Measurements from ENCODE around the gene KCNK18. TPM values are rescaled to one million over a fixed set of nuclear protein-coding genes. Genes with fewer than 3 reads are reported as not detected.
"Not testable (repeated sequence)": the region's sequence is repeated elsewhere in the genome, so short reads cannot be mapped to it uniquely, and the experiment has no call there.

The KCNK18 gene
- total RNA-seq, 2 experiments from 2014 or later: not detected

DNA sequence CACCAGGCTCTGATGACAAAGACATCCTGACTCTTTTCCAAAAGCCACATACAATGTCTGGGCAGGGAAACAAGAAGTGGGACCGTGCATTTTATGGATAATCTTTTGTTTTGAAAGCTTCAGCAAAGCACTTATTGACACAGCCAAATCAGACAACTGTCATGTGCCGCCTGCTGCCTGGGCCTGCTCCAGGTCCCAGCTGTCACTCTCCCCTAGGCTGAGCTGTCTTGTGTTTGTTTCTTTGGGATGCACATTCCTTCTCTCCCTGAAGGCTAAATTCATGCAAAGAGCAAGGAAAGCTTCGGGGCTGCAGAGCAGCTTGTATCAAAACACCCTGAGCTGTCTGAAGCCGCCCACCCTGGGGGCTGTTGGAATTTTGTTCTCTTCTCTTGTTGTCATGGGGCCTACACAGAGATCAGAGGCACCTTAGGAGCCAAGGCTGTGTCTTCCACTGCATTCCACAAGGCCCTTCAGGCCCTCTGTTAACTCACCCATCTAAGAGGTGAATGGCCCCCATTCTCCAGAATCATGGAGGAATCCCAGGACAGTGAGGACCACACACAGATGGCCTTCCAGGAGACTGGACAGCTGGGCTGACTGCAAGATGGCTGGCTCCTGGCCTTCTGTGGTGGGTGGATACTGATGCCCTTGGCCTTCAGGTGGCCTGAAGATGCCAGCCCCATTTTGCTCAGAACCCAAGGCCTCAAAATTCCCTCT, 25.8 kb downstream of the KCNK18 start:
- H3K27me3 Mint-ChIP-seq: peaks cover 16% of the 10 kb centered on the region
- H3K27ac Mint-ChIP-seq: no peak overlapping the region
- H3K36me3 Mint-ChIP-seq: no peaks in the 10 kb centered on the region
- no peak for DNase-seq
- H3K4me1 Mint-ChIP-seq: no peaks in the 10 kb centered on the region
- H3K9me3 Mint-ChIP-seq: no peaks in the 10 kb centered on the region
- H3K4me3 Mint-ChIP-seq: no peak overlapping the region

DNA sequence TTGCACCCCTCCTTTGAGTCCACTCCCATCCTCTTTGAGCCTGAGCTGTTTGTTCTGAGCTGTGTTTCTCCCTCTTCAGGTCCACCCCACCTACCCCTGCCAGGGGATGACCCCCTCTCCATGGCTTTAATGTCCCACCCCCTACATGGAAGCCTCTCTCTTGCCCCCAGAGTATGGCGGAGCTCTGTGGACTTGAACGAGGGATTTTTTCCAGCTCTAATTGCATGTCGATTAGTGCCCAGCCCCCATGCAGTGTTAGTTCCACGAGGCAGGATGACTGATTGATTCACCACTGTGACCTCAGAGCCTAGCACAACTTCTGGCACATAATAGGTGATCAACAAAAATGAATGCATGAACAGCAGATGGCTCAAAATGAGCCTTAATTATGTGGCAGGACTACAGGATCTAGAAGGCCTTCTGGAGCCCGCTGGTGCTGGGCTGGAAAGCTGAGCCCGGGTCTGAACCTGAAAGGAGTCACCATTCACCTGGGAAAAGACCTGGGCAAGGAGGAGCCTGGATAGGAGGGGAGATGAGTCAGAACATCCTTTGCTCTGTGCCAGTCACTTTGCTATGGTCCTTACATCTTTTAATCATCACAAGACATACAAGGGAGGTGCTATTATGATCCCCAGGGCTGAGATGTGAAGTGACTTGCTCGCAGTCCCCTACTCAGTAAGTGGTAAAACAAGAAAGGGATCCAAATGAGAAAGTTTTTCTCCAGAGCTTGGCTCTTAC, 26.6 kb downstream of the KCNK18 start:
- no peak for DNase-seq
- no peak overlapping the region for H3K4me3 Mint-ChIP-seq
- no peaks in the 10 kb centered on the region for H3K36me3 Mint-ChIP-seq
- peaks cover 23% of the 10 kb centered on the region for H3K27me3 Mint-ChIP-seq
- no peaks in the 10 kb centered on the region for H3K9me3 Mint-ChIP-seq
- H3K4me1 Mint-ChIP-seq: no peaks in the 10 kb centered on the region
- H3K27ac Mint-ChIP-seq: no peak overlapping the region

DNA sequence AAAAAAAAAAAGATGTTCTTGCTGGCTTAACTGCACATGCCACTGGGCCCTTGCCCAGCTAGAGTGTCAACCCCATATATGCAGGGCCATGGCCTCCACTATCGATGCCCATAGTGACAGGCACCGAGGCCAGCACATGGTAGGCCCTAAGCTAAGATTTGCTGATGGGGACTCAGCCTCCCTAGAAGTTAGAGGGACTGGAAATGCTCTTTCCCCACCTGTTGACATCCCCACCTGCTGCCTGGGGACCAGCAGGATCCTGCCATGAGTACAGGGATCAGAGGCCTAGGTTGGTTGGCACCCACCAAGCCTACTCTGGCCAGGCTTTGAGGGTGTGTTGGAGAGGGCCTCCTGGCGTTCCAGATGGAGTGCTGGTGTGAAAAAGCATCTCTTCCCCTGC, 27.6 kb downstream of the KCNK18 start:
- Mint-ChIP-seq H3K27ac (no peak overlapping the region), H3K4me3 (no peak overlapping the region), H3K9me3 (no peaks in the 10 kb centered on the region), H3K36me3 (no peaks in the 10 kb centered on the region), H3K27me3 (peaks cover 29% of the 10 kb centered on the region), H3K4me1 (no peaks in the 10 kb centered on the region)
- no peak for DNase-seq

DNA sequence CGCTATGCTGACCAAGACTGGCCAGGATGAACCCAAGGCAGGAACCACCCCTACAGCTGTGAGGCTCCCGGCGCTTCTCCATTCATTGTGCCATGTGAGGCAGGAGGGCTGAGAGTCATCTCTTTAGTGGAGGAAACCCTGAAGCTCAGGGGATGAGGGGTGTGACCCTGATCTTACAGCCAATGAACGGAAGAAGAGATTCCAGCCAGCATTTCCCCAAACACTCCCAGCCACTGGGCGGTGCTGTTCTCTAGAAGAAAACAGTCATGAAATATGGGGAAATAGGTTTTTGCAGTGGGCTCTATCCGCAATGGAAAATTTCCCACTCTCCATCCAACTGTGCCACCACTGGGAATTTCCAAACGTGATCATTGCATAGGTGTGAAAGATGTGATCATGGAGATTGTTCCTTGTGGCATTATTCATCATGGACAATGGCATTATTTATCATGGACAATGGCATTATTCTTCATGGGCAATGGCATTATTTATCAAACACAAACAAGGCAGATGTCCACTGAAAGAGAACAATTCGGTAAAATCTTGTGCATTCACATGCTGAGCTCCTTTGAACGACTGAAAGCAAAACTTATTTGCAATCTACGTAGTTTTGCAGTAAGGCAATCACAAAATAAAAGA, 29.6 kb downstream of the KCNK18 start:
- no peak overlapping the region for H3K4me3 Mint-ChIP-seq
- no peaks in the 10 kb centered on the region for H3K36me3 Mint-ChIP-seq
- no peak overlapping the region for H3K27ac Mint-ChIP-seq
- H3K4me1 Mint-ChIP-seq: no peaks in the 10 kb centered on the region
- peaks cover 46% of the 10 kb centered on the region for H3K27me3 Mint-ChIP-seq
- no peak for DNase-seq
- no peaks in the 10 kb centered on the region for H3K9me3 Mint-ChIP-seq

DNA sequence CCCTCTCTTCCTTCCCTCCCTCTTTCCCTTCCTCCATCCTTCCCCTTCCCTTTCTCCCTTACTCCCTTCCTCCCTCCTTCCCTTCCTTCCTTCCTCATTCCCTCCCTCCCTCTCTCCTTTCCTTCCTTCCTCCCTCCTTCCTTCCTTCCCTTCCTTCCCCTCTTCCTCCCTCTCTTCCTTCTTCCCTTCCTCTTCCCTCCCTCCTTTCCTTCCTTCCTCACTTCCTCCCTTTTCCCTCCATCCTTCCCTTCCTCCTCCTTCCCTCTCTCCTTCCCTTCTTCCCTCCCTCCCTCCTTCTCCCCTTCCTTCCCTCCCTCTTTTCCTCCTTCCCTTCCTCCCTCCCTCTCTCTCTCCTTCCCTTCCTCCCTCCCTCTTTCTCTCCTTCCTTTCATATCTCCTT, 30.9 kb downstream of the KCNK18 start:
- Mint-ChIP-seq H3K4me1 (no peaks in the 10 kb centered on the region), H3K9me3 (no peaks in the 10 kb centered on the region), H3K36me3 (no peaks in the 10 kb centered on the region), H3K27me3 (peaks cover 50% of the 10 kb centered on the region), H3K4me3 (no peak overlapping the region), H3K27ac (no peak overlapping the region)
- no peak for DNase-seq

DNA sequence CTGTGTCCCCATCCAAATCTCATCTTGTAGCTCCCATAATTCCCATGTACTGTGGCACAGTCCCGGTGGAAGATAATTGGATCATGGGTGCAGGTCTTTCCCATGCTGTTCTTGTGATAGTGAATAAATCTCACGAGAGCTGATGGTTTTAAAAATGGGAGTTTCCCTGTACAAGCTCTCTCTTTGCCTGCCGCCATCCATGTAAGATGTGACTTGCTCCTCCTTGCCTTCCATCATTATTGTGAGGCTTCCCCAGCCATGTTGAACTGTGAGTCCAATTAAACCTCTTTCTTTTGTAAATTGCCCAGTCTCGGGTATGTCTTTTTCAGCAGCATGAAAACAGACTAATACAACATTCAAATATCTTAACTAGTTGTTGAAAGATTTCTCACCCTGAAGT, 32.8 kb downstream of the KCNK18 start:
- not testable (repeated sequence) for H3K27ac Mint-ChIP-seq, H3K4me3 Mint-ChIP-seq, H3K9me3 Mint-ChIP-seq, H3K4me1 Mint-ChIP-seq, H3K36me3 Mint-ChIP-seq, DNase-seq
- peaks cover 50% of the 10 kb centered on the region for H3K27me3 Mint-ChIP-seq

DNA sequence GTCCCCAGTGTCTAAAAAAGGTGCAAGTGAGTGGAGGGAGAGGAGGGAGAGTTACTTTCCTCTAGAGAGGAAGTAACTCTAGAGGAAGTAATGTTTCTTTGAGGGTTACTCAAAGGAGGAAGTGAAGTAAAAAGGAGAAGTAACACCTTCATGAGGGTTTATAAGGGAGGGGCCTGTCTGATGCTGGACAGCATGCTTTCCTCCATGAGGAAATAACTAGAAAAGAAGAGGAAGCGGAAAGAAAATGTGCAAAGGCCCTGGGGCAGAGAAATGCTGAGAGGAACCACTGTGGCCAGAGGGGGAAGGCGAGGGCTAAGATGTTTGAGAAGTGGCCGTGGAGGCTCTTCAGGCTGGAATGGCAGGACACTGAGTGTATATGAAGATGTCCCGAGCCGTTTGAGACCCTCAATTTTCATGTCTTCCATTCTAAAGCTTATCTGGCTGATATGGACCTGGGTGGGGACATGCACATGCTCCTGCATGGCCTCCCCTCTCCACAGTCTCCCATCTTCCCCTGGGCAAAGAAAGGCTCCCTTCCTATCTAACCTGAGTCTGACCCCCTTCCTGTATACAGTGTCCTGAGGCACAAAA, 40.2 kb downstream of the KCNK18 start:
- DNase-seq: no peak
- Mint-ChIP-seq H3K27ac (no peak overlapping the region), H3K36me3 (no peaks in the 10 kb centered on the region), H3K27me3 (peaks cover 17% of the 10 kb centered on the region), H3K9me3 (no peaks in the 10 kb centered on the region), H3K4me1 (peaks cover 4% of the 10 kb centered on the region), H3K4me3 (no peak overlapping the region)

DNA sequence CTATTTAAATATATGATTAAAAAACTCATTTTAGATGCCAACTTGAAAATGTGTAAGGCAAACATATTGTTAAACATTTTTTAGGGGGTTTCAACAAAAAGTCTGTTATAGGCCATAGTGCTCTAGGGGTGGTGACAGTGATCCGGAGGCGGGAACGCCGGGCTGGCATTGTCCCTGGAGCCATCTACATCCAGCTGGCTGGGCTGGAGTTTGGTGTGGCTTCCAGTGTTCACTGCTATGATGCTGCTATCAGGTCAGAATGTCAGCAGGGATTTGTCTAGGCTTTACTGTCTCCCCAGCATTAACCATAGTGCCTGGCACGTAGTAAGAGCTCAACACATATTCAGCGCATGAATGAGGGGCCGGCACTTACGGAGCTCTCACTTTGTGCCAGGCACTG, 41.8 kb downstream of the KCNK18 start:
- Mint-ChIP-seq H3K36me3 (no peaks in the 10 kb centered on the region), H3K4me3 (no peak overlapping the region), H3K27me3 (peaks cover 29% of the 10 kb centered on the region), H3K27ac (no peak overlapping the region), H3K9me3 (no peaks in the 10 kb centered on the region), H3K4me1 (peaks cover 4% of the 10 kb centered on the region)
- no peak for DNase-seq

DNA sequence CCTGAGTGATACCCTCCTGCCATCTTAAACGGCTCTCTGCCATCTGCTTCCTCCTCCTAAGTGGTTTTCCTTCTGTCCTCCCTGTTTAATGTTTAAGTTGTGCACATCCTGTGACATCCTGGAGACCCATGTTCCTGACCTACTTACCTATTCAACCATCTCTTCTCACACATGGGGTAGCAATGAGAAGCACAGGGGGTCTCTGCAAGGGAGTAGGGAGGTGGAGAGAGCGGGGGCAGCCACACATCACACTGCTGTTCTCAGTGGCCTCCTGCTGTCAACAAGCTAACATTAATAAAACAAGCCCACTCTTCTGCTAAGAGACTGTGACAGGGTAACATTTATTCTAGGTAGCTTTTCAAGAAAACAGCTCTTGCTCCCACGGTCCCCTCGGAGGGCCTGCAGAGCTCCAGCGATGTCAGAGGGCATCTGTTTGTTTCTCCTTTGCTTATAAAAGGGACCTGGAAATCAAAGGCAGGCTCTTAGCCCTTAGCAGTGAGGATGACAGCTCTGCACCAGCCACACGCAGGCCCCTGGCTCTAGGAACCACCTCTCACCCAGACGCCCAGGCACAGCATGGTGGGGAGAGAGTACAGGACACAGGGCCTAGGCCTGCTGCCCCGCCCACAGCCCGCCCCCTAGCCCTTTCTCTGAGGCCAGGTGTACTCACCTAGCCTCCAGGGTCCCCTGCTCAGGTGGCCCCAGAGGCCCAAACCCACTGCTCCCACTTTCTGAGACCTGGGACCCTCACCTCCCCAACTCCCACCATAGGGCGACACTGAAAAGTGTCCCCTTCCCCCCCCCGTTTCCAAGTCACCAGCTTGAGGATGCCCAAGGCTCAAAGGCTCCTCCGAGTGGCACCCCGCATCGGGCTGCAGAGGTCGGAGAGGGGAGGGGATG, 42.7 kb downstream of the KCNK18 start:
- no peak overlapping the region for H3K4me3 Mint-ChIP-seq
- DNase-seq: no peak
- H3K27me3 Mint-ChIP-seq: peaks cover 31% of the 10 kb centered on the region
- H3K9me3 Mint-ChIP-seq: no peaks in the 10 kb centered on the region
- peaks cover 4% of the 10 kb centered on the region for H3K4me1 Mint-ChIP-seq
- no peak overlapping the region for H3K27ac Mint-ChIP-seq
- H3K36me3 Mint-ChIP-seq: no peaks in the 10 kb centered on the region

DNA sequence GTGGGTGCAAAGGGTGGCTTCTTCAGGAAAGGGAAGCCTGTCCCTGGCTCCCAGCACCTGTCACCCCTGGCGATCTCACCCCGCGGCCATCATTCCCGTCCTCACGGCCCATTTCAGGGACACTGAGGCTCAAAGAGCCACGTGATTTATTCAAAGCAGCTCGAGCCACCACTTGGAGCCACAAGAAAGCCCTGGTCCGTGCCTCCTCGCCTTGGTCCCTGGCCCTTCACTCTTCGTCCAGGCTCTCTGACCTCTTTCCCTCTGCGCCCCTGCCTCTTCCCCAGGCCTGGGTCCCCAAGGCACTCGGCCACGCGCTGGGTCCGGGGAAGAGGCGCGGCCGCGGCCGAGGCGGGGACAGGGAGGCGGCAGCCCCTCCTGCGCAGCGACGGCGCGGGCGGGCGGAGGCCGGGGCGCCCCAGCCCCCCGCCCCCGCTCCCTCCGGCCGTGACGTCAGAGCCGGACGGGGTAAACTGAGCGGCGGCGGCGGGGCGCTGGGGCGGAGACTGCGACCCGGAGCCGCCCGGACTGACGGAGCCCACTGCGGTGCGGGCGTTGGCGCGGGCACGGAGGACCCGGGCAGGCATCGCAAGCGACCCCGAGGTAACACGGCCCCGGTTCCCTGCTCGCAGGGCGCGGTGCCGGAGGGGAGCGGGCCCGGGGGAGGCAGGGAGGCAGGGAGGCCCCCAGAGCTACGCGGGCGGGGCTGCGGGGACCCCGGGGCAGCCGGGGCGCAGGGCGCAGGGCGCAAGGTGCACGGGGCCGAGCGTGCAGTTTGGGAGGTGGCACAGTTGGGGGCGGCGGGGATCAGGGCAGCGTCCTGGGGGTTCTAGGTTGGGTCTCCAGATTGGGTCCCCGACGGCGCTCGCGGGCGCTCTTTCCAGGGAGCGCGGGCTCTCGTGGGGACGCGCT, 43.6 kb downstream of the KCNK18 start, which contains the start of gene SLC18A2:
Gene SLC18A2, plus strand, starts transcription at position 494 of the 909 bp plus-strand sequence. CDS start 580 bp downstream, outside the sequence.
- Mint-ChIP-seq H3K27me3 (peaks cover 30% of the 10 kb centered on the region), H3K4me1 (peaks cover 4% of the 10 kb centered on the region), H3K27ac (no peak within 1 kb of the TSS), H3K9me3 (no peaks in the 10 kb centered on the region), H3K36me3 (no peaks in the 10 kb centered on the region), H3K4me3 (no peak within 1 kb of the TSS)
- no peak for DNase-seq

DNA sequence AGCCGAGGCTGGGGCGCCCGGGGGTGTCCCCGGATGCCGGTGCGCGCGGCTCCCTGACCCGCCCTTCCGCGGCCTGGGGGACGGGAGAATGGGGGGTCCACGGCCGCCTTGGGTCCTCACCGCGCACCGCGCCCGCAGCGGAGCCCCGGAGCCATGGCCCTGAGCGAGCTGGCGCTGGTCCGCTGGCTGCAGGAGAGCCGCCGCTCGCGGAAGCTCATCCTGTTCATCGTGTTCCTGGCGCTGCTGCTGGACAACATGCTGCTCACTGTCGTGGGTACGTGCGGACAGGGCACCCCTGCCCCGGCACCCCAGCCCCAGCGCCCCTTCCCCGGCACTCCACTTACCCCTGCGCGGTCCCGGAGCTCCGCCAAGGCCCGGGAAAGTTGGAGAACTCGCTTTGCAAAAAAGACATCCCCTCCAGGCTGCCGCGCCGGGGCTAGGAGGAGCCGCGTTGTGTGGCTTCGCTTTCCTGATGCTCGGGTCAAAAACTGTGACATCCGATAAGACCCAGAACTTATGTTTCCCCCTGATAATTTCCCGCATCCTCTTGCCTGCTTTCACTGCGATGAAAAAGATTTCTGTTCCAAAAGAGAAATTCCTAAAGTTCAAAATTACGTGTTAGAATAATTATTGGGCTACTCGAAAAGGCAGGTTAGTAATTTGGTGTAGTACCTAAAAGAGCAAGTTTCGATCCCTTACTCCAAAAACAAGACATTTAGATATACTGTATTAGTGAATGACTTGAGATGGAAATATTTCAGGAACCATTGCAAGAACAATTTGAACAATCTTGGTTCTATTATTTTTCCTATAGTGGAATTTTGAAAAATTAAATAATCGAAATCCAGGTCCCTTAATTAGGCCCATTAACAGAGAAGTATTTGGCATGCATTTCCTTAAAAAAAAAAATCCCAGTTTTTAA, 44.5 kb downstream of the KCNK18 start:
- H3K4me1 Mint-ChIP-seq: peaks cover 4% of the 10 kb centered on the region
- H3K9me3 Mint-ChIP-seq: no peaks in the 10 kb centered on the region
- no peaks in the 10 kb centered on the region for H3K36me3 Mint-ChIP-seq
- peaks cover 28% of the 10 kb centered on the region for H3K27me3 Mint-ChIP-seq
- H3K4me3 Mint-ChIP-seq: no peak overlapping the region
- no peak overlapping the region for H3K27ac Mint-ChIP-seq
- no peak for DNase-seq

DNA sequence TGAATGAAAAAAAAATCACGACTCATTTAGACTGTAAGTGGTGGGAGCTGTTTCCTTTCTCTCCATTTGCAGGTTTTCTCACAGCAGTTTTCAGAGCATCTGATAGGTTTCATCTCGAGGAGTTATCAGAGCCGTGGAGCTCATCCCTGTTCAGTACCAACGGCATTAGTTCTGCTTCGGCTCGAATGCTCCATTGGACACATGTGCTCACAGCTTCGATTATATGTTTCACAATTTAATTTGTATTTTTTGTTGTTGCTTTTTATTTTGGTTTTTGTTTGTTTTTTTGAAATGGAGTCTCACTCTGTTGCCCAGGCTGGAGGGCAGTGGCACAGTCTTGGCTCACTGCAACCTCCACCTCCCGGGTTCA, 45.2 kb downstream of the KCNK18 start:
- Mint-ChIP-seq H3K9me3 (no peaks in the 10 kb centered on the region), H3K27me3 (peaks cover 34% of the 10 kb centered on the region), H3K4me1 (peaks cover 9% of the 10 kb centered on the region)

More for the DNA sequence above, 45.2 kb downstream of the KCNK18 start:
- no peak for DNase-seq
- Mint-ChIP-seq H3K4me3 (no peak overlapping the region), H3K27ac (no peak overlapping the region), H3K36me3 (no peaks in the 10 kb centered on the region)
